Psoas muscle (tissue), 8 donors: ENCODE data around the gene WWC1. TPM values are rescaled to one million over a fixed set of nuclear protein-coding genes. Genes with fewer than 3 reads are reported as not detected.

Experiments used
- ATAC-seq, 4 donors: fragments of 200-7000 bp; cut with Tn5 transposase; one replicate each; pipeline ENCODE4 v1.9.1; 2020; ENCODE audit warnings: moderate library complexity in 3 of 4, mild to moderate bottlenecking in 2 of 4
- DNase-seq, 2 donors: peaks; one replicate each; pipeline ENCODE4 v3.0.0-alpha.2; 2020
- H3K27ac ChIP-seq: fragments of 200-600 bp; one replicate; pipeline ENCODE4 v1.8.0; 2022
- H3K27me3 ChIP-seq, 3 donors: fragments of 200-600 bp in 1 of 3; one replicate each; pipeline versions ENCODE4 v1.6.1 to v1.8.0; 2013 to 2022; ENCODE audit warnings: low read length in 2 of 3, mild to moderate bottlenecking in 2 of 3, moderate library complexity in 1 of 3; ENCODE audit not compliant: insufficient read depth in 3 of 3
- H3K36me3 ChIP-seq, 2 donors: fragments of 200-600 bp in 1 of 2; one replicate each; pipeline versions ENCODE4 v1.6.1 to v1.8.0; 2013 to 2022; ENCODE audit warnings: low read depth in 1 of 2, mild to moderate bottlenecking in 1 of 2, moderate library complexity in 1 of 2; ENCODE audit not compliant: insufficient read depth in 1 of 2
- H3K4me1 ChIP-seq: fragments of 200-600 bp; one replicate; pipeline ENCODE4 v1.8.0; 2022
- H3K4me3 ChIP-seq: fragments of 200-600 bp; one replicate; pipeline ENCODE4 v1.8.0; 2022; ENCODE audit warnings: mild to moderate bottlenecking
- H3K9me3 ChIP-seq: fragments of 200-600 bp; one replicate; pipeline ENCODE4 v1.8.0; 2022
- WGBS, 3 donors: extraction: QIAGEN DNeasy Blood & Tissue Kit; methylation state at CpG; one replicate each; pipeline versions ENCODE4 v1.1.6 to v1.1.7; 2013; 5-methylcytosine and 5-hydroxymethylcytosine counted together
- intact Hi-C, 2 donors: fragments of 100-400 bp; cut with DNase I; formaldehyde crosslinking; loops; one replicate each; pipeline versions ENCODE4 v1.11.0 to v1.14.2; 2022
- polyA plus RNA-seq, 3 donors: library from polyadenylated mRNA; stranded (reverse); fragments of 200-250 nt; gene quantifications; one replicate each; pipeline ENCODE4 v1.2.3, GENCODE V29; 2013
- total RNA-seq, 4 donors: library from RNA; stranded (reverse); fragmentation: NEBNext Ultra II Directional in 2 of 4; extraction: Animal tissue kit (Norgen Biotek cat#: 25700) in 2 of 4; gene quantifications; one replicate each; pipeline versions ENCODE4 v1.2.1 to v1.2.4, GENCODE V29; 2021 to 2023
- TF ChIP-seq, protein P1 (sequence below): fragments of 200-600 bp; IDR thresholded peaks from one replicate; pipeline ENCODE4 v1.8.0; 2022; ENCODE audit warnings: antibody characterized with exemption
- donor health status: healthy with polysubstance abuse.
- donor health status: DM: no; HTN: no; CAD: no; lungs with moderate emphysema.
- donor health status: Bipolar disorder and iron deficiency.
- donor health status: healthy.
- donor health status: DM: yes; HTN: yes; CAD: no.
- donor health status: DM: no; HTN: no; CAD: no.
- donor health status: DM: no; HTN: no; CAD: no.
- donor health status: DM: yes; HTN: yes; CAD: no.

Gene WWC1
- total and polyA plus RNA-seq, 7 donors: 0.03 to 0.25 (median 0.08) TPM; not detected in 3

DNA sequence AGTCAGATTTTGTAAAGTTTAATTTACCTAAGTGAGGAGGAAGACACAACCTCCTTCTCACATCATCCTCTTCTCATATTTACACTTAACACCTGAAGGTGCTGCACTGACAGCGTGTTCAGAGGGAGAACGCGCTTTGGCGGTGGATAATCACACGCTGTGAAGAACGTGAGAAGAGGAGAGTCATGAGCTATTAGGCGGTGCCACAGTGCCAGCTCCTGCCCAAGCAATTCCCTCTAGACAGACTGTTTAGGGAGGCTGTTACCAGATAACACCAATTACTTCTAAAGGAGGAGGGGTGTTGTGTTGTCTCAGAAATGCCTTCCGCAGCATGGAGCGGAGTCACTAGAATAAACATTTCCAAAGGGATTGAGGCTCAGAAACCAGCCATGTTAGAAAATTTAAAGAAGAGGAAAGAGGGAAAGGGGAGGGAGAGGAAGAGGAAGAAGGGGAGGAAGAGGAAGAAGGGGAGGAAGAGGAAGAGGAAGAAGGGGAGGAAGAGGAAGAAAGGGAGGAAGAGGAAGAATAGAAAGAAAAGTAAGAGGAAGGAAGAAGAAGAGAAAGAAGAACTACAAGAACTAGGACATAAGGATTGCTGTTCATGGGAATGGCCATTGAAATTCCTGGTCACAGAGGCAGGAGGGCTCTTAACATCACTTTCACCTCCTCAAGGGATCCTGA, 37.3 kb upstream of the WWC1 start:
- DNase-seq (no peak), ATAC-seq (no peak)
- Histone ChIP-seq H3K4me1 (no peaks in the 10 kb centered on the region), H3K27me3 (no peaks in the 10 kb centered on the region), H3K36me3 (no peaks in the 10 kb centered on the region), H3K9me3 (no peaks in the 10 kb centered on the region), H3K4me3 (no peak overlapping the region), H3K27ac (no peak overlapping the region)
- WGBS, 3 donors: 44 to 62% (median 49%) methylated on average over 9 of the region's 9 CpGs
- intact Hi-C loops: no loop called here
- TF ChIP-seq, protein P1, sequence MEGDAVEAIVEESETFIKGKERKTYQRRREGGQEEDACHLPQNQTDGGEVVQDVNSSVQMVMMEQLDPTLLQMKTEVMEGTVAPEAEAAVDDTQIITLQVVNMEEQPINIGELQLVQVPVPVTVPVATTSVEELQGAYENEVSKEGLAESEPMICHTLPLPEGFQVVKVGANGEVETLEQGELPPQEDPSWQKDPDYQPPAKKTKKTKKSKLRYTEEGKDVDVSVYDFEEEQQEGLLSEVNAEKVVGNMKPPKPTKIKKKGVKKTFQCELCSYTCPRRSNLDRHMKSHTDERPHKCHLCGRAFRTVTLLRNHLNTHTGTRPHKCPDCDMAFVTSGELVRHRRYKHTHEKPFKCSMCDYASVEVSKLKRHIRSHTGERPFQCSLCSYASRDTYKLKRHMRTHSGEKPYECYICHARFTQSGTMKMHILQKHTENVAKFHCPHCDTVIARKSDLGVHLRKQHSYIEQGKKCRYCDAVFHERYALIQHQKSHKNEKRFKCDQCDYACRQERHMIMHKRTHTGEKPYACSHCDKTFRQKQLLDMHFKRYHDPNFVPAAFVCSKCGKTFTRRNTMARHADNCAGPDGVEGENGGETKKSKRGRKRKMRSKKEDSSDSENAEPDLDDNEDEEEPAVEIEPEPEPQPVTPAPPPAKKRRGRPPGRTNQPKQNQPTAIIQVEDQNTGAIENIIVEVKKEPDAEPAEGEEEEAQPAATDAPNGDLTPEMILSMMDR: no peak

DNA sequence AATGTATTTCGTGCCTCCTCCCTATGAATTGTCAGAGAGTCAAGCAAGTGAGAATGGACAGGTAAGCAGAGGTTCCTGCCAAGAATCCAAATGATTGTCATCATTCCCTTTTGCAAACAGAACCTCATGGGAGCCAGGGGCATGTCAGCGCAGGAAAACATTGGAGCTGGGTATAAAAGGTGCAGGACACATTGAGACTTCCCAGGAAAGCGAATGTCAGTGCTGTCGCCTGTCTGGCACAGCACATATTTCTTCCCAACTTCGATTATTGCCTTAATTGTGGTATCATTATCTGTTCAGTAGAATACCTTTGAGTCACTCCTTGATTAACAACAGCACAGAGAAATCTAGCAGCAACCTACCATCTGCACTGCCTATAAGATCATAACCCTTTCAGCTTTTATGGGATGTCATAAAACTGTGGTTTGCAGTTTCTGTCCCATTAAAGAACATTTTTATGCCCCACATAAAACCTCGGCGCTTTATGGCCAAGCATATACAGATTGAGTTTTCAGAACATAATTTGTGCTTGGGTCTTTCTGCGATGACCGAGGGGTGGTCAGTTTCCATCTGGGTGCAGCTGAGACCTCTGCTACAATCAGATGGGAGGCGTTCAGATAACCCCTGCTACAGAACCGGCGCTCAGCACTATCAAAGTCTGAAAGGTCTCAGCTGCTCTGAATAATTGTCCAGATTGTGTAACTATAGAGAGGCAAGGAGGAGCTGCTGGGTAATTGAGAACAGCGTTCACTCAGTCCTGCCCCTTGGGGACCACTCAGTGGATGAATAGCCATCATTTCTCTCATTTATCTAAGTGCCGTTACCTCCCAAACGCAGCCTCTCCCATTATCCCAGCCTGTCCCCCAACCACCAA, 30.9 kb upstream of the WWC1 start:
- TF ChIP-seq, protein P1: no peak
- no peak for DNase-seq

DNA sequence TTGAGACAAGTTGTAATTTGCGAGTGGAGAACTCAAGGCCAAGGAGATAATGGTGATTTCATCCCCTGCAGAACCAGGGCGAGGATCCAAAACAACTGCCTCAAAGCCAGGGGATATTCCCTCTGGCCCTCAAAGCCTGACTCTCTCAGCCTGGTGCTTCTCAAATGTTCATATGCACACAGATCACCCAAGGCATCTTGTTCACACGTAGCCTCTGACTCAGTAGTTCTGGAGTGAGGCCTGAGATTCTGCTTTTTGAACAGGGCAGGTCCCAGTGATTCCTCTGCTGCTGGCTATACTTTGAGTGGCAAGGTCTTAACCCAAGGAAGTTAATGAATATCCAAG, 30.2 kb upstream of the WWC1 start:
- TF ChIP-seq, protein P1: no peak
- no peak overlapping the region for H3K27ac ChIP-seq
- WGBS, 3 donors: 22 to 39% (median 35%) methylated on average over 3 of the region's 3 CpGs
- intact Hi-C loops: no loop called here
- H3K4me1 ChIP-seq: no peaks in the 10 kb centered on the region
- H3K36me3 ChIP-seq: no peaks in the 10 kb centered on the region
- no peaks in the 10 kb centered on the region for H3K27me3 ChIP-seq
- ATAC-seq (no peak), DNase-seq (no peak)
- H3K9me3 ChIP-seq: no peaks in the 10 kb centered on the region
- H3K4me3 ChIP-seq: no peak overlapping the region

More for the DNA sequence above, 30.9 kb upstream of the WWC1 start:
- no peaks in the 10 kb centered on the region for H3K36me3 ChIP-seq
- no peaks in the 10 kb centered on the region for H3K4me1 ChIP-seq
- 47 to 52% (median 48%) methylated on average over 15 of the region's 15 CpGs for WGBS, 3 donors
- ATAC-seq: no peak
- H3K4me3 ChIP-seq: no peak overlapping the region
- no peak overlapping the region for H3K27ac ChIP-seq
- intact Hi-C loops: no loop called here
- H3K27me3 ChIP-seq: no peaks in the 10 kb centered on the region
- no peaks in the 10 kb centered on the region for H3K9me3 ChIP-seq

DNA sequence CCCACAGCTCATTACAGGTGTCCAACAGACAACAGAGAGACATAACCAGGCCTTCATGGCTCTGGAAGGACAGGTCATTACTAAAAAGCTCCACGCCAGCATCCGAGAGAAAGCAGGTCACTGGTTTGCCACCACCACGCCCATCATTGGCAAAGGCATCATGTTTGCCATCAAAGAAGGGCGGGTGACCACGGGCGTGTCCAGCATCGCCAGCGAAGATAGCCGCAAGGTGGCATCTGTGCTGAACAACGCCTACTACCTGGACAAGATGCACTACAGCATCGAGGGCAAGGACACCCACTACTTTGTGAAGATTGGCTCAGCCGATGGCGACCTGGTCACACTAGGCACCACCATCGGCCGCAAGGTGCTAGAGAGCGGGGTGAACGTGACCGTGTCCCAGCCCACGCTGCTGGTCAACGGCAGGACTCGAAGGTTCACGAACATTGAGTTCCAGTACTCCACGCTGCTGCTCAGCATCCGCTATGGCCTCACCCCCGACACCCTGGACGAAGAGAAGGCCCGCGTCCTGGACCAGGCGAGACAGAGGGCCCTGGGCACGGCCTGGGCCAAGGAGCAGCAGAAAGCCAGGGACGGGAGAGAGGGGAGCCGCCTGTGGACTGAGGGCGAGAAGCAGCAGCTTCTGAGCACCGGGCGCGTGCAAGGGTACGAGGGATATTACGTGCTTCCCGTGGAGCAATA, 29.3 kb upstream of the WWC1 start:
- no peaks in the 10 kb centered on the region for H3K27me3 ChIP-seq
- H3K27ac ChIP-seq: no peak overlapping the region
- H3K36me3 ChIP-seq: no peaks in the 10 kb centered on the region
- TF ChIP-seq, protein P1: no peak
- H3K9me3 ChIP-seq: no peaks in the 10 kb centered on the region
- no peaks in the 10 kb centered on the region for H3K4me1 ChIP-seq
- DNase-seq: no peak
- WGBS, 3 donors: 91 to 94% (median 92%) methylated on average over 39 of the region's 39 CpGs
- intact Hi-C loops: no loop called here
- no peak for ATAC-seq
- no peak overlapping the region for H3K4me3 ChIP-seq
